ENCODE results near the gene HIVEP3.

HIVEP3 gene

DNA sequence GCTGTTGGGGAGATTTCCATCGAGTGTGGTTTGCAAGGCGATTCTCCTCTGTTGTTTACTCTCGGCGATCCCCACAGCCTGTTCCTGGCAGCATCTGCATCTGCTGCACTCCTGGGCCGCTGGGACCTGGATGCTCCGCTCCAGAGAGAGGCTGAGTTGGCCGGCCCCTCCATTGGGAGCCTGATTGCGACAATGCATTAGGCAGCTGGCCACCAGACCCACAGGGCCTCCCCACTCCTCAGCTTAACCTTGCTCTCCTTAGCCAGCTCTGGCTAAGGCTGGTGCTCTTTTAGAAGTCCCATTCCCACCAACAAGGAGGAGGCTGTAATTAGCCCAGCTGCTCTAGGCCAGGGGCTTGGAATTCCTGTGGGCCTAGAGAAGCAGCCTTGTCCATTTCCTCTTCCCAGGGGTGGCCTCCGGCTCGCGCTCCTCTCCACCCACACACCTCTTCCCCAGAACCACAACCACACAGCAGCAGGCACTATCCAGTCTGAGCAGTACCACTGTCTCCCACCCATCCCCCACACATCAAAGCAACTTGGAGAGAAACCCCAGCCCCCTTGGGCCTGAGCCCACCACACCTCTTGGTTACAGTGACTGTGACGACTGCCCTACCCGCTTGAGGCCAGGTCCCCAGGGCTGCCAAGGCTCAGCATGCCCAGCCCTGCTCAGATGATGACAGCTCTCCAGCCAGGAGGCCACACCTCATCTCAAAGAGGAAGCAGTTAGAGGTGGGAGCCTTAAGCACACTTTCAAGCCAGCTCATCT is 240.4 kb downstream of the HIVEP3 start:
- FAIRE-seq: no peak

DNA sequence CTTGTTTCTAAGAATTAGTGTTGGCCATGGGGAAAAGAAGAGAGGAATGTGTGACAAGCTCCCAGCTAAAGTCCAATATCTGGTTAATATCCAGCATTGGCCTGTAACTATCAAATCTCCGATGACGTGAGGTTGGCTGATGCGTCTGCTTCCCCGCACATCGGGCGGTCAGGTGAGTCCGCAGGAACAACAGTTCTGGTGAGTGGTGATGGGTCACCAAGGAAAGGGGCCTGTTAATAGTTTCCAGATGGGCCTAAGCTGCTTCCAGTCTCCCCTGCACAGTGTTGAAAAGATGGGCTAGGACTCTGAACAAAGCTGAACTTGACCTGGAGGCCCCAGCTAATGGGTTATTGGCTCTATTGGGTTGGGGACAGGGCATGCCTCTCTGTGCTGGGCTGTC is 241.1 kb downstream of the HIVEP3 start:
- no peak for FAIRE-seq

DNA sequence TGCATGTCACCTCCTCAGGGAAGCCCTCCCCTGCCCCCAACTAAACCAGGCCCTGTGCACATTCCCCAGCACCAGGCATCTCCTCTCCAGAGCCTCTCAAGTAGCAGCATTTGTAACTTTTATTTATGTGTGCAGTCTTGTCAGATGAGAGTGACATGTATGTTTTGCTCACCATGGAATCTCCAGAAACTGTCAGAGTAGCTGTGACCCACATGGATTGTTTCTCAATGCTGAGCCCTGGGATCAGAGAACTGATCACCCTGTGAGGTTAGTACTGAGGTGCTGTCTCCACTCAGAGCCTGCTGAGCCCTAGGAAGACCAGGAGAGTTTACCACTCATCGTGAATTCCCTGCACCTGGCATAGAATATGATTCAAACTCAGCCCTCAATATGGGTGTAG is 243.3 kb downstream of the HIVEP3 start:
- no peak for FAIRE-seq

DNA sequence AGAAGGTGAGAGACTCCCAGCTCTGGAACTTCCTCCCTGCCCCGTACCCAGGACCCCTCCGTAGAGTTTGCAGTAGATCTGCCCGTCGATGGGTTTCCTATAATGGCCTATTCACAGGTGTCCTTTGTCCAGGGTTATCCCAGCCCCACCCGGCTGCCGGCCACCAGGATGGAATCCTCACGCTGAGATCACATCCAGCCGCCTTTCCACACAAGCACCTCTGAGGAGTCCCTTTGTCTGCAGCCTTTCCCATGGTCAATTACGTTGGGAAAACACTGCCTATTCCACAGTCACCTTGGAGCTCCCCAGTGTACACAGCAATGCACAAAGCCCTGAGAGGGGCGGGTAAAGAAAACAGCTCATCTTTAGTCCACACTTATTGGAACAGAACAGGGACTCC is 244.2 kb downstream of the HIVEP3 start:
- no peak for FAIRE-seq

DNA sequence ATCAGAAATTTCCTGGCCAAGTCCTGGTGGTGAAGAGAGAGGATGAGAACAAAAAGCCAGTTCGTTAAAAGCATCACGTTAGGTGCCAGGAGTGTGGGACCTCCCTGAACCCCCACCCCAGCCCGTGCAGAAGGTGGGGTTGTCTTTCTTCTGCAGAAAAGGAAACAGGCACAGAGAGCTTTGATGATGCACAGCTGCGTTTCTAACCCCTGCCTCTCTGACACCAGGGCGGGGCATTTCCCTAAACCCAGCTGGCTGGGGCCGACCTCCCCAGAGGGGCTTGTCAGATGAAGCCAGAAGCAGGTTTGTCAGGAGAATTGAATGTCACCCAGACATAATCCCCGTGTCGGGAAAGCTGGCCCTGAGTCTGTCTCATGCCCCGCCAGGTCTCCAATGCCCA is 244.9 kb downstream of the HIVEP3 start:
- FAIRE-seq: no peak

DNA sequence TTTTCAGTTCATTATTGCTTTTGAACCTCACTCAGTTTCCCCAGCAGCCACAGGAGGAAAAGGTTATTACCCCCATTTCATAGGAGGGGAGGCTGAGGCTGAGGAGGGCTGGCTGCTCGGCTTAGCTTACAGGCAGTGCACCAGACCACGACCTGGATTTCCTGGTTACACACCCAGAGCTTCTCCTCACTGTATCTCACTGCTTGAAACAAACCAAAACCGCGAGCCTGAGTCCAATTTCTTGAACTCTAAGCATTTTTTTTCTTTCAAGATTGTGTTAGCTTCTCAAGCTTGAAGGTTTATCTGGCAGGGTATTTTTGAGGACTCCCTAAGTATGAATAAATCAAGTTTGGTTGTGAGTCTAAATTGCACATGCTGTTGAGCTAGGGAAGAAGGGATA is 245.3 kb downstream of the HIVEP3 start:
- FAIRE-seq: no peak

DNA sequence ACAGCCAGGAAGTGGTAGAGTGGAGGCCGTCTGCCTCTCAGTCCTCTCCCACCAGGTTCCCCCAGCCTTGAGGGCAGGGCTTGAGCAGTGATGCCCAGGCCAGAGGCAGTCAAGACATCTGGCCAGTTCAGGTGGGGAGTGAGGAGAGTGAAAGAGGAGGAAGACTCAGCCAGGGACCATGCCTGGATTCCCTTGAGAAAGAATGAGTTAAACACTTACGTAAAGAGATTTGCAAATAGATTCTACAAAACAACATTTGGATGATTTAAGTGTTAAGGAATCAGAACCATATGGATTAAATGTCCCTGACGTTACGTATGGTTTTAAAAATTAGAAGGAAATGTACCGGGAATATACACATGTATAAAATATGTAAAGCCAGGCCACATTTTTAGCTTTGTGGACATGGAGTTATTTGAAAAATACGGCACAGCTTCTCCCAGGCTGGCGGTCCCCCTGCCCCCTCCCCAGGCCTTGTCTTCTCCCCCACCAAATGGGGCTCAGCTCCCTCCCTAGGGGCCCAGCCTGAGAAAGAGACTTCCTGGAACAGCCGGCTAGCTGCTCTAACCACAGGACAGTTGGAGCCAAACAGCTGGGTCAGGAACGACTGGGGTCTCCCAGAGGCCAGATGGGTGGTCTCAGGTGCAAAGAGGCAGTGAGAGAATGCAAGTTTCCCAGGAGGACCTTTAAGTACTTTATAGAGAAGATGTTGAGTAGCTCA is 245.9 kb downstream of the HIVEP3 start:
- FAIRE-seq: no peak

DNA sequence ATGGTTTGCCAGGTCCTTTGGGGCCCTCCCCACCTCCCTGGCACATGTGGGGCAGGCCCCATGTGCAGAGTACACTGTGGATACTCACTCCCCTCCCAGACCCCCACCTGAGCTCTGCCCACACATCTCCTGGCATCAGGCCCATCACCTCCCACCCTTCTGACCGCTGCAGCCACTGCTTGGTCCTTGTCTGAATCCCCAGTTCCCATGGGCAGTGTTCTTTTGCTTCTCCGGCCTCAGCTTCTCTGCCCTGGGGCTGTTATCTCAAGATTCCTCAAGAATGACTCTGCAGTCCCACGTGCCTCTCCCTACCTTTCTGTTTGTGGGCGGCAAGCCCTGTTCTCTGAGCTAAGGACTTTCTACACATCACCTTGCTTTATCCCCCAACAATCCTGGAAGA is 246.5 kb downstream of the HIVEP3 start:
- no peak for FAIRE-seq

DNA sequence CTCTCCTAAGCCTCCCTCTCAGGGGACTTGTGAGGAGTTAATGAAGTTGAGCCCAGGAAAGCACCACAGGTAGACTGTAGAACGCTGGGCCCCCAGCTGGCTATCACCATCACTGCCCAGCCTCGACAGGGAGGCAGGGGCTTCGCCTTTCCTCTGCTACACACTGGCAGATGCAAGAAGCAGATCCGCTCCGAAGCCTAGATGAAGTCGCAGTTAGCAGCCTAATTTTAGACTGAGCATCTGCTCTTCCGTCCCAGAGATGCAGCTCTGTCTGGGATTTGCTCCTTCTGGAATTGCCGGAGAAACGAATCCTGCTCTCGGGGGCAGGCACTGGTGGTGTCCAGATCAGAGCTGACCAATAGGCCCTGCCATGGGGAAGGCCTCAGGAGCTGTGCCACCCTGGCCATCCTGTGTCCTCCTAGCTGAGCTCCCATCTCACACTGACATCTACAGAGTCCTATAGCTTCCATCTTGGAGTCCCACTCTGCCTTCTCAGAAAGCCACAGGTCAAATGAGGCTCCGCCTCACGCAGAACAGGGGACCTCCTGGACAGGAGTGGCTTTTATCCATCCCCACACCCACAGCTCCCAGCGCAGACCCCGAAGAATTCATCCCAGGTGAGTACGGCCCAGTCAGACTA is 247.5 kb downstream of the HIVEP3 start:
- FAIRE-seq: no peak

DNA sequence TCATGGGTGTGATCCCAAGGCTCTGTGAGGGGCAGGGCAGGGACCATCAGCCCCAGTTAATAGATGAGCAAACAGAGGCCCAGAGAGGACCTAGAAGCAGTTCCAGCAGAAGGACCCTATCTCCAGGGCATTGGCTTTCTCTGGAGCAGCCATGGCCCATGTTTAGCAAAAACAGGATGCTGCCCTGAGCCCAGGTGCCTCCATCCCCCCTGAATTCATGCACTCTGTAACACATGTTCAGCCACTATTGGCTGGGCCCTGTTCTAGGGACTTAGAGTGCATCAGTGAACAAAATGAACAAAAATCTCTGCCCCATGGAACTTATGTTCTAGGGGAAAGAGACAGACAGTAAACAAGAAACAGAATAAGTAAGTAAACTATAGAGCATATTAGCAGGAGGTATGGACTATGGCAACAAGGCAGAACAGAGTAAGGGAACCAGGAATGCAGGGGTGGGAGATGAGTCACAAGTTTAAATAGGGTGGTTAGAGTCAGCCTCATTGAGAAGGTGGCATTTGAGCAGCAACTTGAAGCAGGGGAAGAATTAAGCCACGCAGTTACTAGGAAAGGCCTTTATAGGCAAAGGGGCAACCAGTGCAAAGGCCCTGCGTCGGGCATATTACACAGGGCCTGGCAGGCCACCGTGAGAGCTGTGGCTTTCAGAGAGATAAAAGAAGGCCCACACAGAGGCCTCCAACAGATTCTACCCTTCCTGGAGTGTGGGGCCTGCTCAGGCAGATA is 248.3 kb downstream of the HIVEP3 start:
- FAIRE-seq: no peak

DNA sequence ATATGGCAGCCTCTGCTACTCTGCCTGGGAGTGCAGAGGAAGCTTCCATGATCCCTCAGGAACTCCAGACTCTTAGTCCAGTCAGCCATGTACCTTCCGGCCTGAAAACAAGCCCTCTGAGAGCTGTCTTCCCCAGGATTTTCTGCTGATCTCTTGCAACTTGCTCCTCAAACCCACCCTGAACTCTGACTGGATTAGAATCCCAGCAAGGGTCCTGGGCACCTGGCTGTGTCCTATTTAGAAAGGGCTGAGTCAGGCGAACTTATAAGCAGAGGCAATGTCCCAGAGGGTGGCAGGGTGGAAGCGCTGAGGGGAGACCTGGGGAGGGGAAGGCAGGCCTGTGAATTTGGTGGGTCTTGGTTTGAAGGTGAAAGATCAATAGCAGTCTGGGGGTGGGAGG is 249.8 kb downstream of the HIVEP3 start:
- no peak for FAIRE-seq

DNA sequence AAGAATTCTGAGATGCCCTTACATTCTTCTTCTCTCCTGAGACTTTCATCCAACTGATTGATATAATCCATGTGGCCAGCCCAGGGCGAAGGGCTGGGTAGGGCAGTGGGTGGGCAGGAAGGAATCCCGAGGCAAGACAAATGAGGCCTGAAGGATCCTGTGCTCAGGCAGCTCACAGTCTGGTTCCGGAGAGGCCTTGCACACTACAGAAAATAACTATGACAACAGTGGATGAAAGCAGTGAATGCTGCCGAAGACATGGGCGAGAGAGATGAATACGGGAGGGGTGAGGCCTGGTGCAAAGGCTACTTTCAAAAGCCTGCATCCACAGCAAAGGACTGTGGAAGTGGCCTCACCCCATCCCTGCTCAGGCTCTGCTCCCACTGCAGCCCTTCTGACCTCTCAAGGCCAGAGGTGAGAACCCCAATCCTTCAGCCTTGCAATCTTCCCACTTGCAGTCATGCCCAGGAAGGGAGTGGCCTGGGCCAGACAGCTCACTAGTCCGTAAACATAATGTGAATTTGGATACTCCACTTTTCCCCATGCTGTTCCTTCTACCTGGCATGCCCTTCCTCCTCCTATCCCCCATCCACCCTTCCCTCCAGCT is 250.6 kb downstream of the HIVEP3 start:
- no peak for FAIRE-seq

DNA sequence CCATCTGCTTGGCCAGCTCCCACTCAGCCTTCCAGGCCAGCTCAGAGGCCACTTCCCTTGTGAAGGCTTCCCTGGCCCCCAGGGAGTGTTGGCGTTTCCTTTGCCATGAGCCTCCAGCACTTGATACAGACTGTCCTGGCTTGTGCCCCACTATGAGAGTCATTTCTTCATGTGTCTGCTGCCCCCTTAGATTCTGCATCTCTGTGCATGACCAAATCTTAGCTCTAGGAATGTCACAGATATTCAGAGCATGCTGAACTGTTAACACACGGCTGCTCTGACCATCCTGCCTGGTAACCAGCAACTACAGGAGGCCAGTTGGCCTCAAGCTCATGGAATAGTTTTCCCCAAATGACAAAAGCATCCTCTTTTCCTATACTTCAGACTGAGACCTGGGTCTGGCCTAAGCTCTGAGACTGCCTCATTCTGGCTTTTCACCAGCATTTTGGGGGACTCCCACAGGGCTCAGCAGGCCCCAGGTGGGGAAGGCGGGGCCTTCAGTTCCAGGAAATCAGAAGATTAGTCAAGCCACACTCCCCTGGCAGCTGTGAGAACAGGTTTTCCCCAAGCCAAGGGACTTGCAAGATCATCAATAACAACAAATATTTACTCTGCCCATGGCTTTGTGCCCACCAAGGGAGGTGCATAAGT is 251.6 kb downstream of the HIVEP3 start:
- no peak for FAIRE-seq

DNA sequence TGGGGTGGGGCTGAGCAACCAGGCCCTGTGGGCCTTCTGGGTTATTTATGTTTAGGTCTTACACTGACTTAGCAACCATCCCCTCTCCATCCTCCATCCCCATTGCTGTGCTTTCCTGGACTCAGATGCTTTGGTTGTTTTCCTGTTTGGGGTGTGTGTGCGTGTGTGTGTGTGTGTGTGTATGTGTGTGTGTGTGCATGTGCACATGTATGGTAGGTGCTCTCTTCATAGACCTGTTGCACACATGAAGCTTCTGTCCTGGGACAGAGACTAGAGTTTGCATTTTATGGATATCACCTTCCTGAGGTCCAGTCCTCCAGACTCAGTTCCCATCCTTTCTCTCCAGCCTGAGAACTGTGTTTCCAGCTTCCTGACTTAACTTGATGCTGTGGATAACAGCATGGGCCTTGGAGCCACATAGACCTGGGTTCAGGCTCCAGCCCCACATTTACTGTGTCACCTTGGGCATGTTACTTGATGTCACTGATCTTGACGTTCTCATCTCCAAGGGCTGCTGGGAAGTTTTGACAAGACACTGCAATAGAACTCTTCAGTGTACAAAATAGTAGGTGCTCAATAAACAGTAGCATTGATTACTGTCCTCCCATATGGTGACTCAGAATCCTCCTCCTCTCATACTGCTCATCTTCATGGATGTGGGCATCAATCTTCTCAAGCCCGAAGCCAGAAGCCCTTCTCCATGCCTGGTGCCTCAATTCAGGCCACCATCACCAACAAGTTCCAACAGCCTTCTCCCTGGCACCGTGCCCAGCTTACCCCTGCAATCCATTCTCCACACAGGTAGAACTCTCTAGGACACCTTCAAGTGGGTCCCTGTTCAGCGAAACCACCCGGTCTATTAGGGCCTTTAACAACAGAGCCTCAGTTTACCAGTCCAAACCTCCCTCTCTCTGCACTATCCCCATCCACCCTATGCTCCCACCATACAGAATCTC is 252.5 kb downstream of the HIVEP3 start:
- FAIRE-seq: no peak

DNA sequence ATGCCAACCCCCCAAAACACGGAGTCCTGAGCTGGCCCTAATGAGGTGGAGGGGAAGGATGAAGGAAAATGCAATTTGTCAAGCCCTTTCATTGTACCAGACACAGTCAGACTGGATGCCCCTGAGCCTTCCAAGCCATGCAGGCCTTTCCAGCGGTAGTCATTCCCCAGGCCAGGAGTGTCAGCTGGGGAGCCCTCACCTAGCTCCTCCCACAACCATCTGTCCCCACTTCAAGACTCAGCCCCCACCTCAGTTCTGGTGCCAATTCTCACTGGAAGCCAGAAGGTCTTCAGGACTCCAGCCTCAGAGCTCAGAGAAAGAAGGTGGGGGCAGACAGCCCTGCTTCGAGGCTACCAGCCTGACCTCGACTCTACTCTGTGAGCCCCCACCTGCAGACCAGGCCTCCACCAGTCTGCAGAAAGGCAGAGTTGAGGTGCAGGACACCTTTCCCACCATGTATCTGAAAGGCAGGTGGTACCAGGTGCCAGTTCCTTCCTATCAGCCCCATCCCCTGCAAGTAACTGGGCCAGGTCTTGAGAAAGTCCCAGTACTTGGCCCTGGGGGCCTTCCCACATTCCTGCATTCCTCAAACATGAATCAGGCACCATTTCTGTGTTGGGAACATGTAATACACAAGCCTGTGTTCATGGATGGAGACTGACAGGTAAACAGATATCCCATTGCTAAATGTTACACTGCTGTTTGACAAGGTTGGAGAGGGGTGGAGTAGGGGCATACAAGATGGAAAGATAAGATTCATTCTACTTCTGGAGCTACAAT is 253.7 kb downstream of the HIVEP3 start:
- FAIRE-seq: no peak

DNA sequence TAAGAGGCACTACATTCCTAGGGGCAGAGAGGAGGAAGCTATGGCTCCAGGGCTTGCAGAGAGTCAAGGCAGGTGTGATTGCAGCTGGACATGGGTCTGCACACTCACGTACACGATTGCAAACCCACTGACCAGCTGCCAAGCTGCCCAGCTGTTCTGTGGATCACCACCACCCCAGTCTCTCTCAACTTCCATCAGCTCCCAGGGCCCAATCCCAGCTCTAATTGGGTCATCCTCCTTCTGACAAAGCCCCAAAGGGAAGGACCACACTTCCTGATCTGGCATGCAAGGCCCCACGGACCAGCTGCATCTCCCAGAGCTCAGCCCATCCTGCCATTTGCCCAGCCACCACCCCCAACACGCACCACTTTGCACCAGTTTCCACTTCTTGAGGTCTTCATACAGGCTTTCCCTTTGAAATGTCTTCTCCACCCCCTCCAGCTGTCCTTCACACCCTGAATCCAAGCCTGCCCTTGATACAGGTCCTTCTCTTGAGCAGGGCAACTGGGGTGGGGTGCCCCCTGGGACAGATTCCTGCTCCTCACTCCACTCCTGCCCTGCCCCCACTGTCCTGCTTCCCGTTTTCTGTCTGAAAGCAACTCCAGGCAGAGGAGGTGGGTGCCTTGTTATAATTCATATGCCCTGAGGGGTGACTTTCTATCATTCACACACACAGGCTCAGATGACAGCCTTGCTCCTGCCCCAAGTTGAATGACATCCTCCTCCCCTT is 254.9 kb downstream of the HIVEP3 start:
- FAIRE-seq: no peak

DNA sequence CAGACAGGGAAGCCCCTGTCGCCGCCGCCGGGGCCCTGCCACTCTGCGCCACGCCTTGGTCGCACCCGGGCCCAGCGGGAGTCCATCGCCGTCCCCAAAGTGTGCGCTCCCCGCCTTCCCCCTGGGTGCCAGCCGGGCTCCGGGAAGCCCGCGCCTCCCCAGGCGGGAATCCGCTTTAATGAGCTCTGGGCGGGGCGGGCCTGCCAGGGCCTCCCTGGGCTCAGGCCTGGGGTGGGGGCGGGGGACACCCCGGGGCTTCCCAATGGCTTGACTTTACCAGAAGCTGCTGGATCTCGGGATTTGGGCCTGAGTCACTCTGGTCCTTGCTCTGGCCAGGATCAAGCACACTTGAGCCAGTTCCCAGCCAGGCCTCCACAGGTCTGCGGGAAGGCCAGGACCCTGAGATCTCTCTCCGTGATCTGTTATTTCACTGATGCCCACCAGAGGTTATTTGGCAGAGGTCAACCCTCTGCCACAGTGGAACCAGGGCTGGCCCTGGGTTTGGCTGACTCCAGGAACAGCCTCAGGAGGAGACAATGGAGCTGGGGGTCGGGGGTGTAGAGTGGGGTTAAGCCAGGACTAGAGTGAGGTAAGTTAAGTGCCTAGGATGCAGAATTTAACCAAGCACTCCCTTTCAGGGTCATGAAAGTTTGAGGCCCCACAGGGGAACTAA is 255.8 kb downstream of the HIVEP3 start:
- FAIRE-seq: no peak

DNA sequence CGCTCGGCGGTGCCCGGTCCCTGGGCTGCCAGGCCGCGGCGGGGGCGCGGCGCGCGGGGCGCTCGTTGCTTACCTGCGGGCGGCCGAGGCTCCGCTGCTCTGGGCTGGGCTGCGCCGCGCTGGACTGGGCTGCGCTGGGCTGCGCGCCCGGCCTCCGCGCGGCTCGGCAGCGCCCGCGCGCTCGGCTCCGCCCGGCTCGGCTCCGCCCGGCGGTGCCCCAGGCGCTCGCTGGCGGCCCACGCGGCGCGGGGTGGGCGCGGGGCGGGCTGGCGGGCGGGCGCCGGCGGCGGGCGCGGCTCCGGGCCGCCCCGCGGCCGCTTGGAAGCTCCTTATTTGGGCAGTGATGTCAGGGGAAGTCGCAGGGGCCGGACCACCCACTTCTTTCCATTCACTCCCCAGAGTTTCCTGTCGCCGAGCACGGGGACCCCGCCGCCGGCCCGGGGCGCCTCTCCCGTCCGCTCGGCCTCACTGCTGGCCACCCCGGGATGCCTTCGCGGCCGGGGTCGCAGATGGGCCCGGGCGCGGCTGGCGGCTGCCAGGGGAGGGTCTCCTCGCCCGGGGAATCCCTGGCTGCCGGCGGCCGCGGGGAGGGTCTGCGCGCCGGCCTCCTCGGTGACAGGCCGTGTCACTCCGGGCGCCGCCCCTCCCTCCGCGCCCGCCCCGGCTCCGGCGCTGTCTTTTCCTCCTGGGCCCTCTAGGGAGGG is 256.5 kb downstream of the HIVEP3 start:
- no peak for FAIRE-seq

Data from A204.1 (cell line).